Measurements from ENCODE around the gene ZC3H12D. TPM values are rescaled to one million over a fixed set of nuclear protein-coding genes. Genes with fewer than 3 reads are reported as not detected.

ZC3H12D gene
- total RNA-seq, 3 donors from 2014 or later (not counting 1 experiment from before 2014, with no cell fraction given) = 0.49 to 7.7 (median 4.1) TPM

- intact Hi-C loops (cut with micrococcal nuclease) = no loop called here
- no peak overlapping the region for H3K27ac ChIP-seq (ENCODE audit: low read length)
- Mint-ChIP-seq H3K4me3 (no peak overlapping the region), H3K27me3 (ENCODE audit: low read depth in 2 of 2) (peaks cover 0 to 2% of the 10 kb centered on the region in 2 donors), H3K27ac (no peak overlapping the region), H3K9me3 (no peaks in the 10 kb centered on the region), H3K36me3 (no peaks in the 10 kb centered on the region), H3K4me1 (no peaks in the 10 kb centered on the region)
- ATAC-seq = no peak
- H3K9me3 ChIP-seq (ENCODE audit: control insufficient read depth, insufficient read depth, low read length) = no peaks in the 10 kb centered on the region
- no peak for TF ChIP-seq CTCF (IDR thresholded peaks at IDR 0.05)
- H3K36me3 ChIP-seq (ENCODE audit: control insufficient read depth, insufficient read depth, low read length) = no peaks in the 10 kb centered on the region
- WGBS (ENCODE audit: insufficient coverage) = 89% methylated on average over 5 of the region's 5 CpGs
- peaks cover 2% of the 10 kb centered on the region for H3K27me3 ChIP-seq (ENCODE audit: control insufficient read depth, insufficient read depth, low read length)
- no peak overlapping the region for H3K4me3 ChIP-seq (ENCODE audit: low read length)
- H3K4me1 ChIP-seq (ENCODE audit: control insufficient read depth, insufficient read depth, low read length) = no peaks in the 10 kb centered on the region
- no peak for DNase-seq
These were observed 59.1 kb downstream of the ZC3H12D start for GRCh38 chr6:149425754-149426153.

- no peak for DNase-seq
- Histone ChIP-seq H3K27me3 (ENCODE audit: control insufficient read depth, insufficient read depth, low read length) (peaks cover 2% of the 10 kb centered on the region), H3K4me1 (ENCODE audit: control insufficient read depth, insufficient read depth, low read length) (no peaks in the 10 kb centered on the region), H3K4me3 (ENCODE audit: low read length) (no peak overlapping the region), H3K27ac (ENCODE audit: low read length) (no peak overlapping the region), H3K9me3 (ENCODE audit: control insufficient read depth, insufficient read depth, low read length) (no peaks in the 10 kb centered on the region), H3K36me3 (ENCODE audit: control insufficient read depth, insufficient read depth, low read length) (no peaks in the 10 kb centered on the region)
- Mint-ChIP-seq H3K9me3 (no peaks in the 10 kb centered on the region), H3K4me1 (no peaks in the 10 kb centered on the region), H3K27ac (no peak overlapping the region), H3K36me3 (no peaks in the 10 kb centered on the region), H3K4me3 (no peak overlapping the region), H3K27me3 (ENCODE audit: low read depth in 2 of 2) (peaks cover 0 to 2% of the 10 kb centered on the region in 2 donors)
- WGBS (ENCODE audit: insufficient coverage) = 86% methylated on average over 8 of the region's 8 CpGs
- ATAC-seq = no peak
- intact Hi-C loops (cut with micrococcal nuclease) = no loop called here
- no peak for TF ChIP-seq CTCF (IDR thresholded peaks at IDR 0.05)
These were observed 59.6 kb downstream of the ZC3H12D start for GRCh38 chr6:149425224-149425623.

- Histone ChIP-seq H3K4me3 (ENCODE audit: low read length) (no peak overlapping the region), H3K36me3 (ENCODE audit: control insufficient read depth, insufficient read depth, low read length) (no peaks in the 10 kb centered on the region), H3K9me3 (ENCODE audit: control insufficient read depth, insufficient read depth, low read length) (no peaks in the 10 kb centered on the region), H3K4me1 (ENCODE audit: control insufficient read depth, insufficient read depth, low read length) (no peaks in the 10 kb centered on the region), H3K27me3 (ENCODE audit: control insufficient read depth, insufficient read depth, low read length) (peaks cover 2% of the 10 kb centered on the region), H3K27ac (ENCODE audit: low read length) (no peak overlapping the region)
- DNase-seq (no peak), ATAC-seq (no peak)
- Mint-ChIP-seq H3K36me3 (no peaks in the 10 kb centered on the region), H3K4me3 (no peak overlapping the region), H3K9me3 (no peaks in the 10 kb centered on the region), H3K27ac (no peak overlapping the region), H3K27me3 (ENCODE audit: low read depth in 2 of 2) (peaks cover 0 to 2% of the 10 kb centered on the region in 2 donors), H3K4me1 (no peaks in the 10 kb centered on the region)
- intact Hi-C loops (cut with micrococcal nuclease) = no loop called here
- no peak for TF ChIP-seq CTCF (IDR thresholded peaks at IDR 0.05)
- WGBS (ENCODE audit: insufficient coverage) = 92% methylated on average over 7 of the region's 7 CpGs
These were observed 60.8 kb downstream of the ZC3H12D start for GRCh38 chr6:149423964-149424440.

- Histone ChIP-seq H3K4me3 (ENCODE audit: low read length) (no peak overlapping the region), H3K4me1 (ENCODE audit: control insufficient read depth, insufficient read depth, low read length) (no peaks in the 10 kb centered on the region), H3K36me3 (ENCODE audit: control insufficient read depth, insufficient read depth, low read length) (no peaks in the 10 kb centered on the region), H3K9me3 (ENCODE audit: control insufficient read depth, insufficient read depth, low read length) (no peaks in the 10 kb centered on the region), H3K27ac (ENCODE audit: low read length) (no peak overlapping the region), H3K27me3 (ENCODE audit: control insufficient read depth, insufficient read depth, low read length) (peaks cover 2% of the 10 kb centered on the region)
- Mint-ChIP-seq H3K4me1 (no peaks in the 10 kb centered on the region), H3K36me3 (no peaks in the 10 kb centered on the region), H3K4me3 (no peak overlapping the region), H3K27ac (no peak overlapping the region), H3K27me3 (ENCODE audit: low read depth in 2 of 2) (peaks cover 0 to 2% of the 10 kb centered on the region in 2 donors), H3K9me3 (no peaks in the 10 kb centered on the region)
- no peak for TF ChIP-seq CTCF (IDR thresholded peaks at IDR 0.05)
- ATAC-seq = no peak
- 94% methylated on average over 4 of the region's 4 CpGs for WGBS (ENCODE audit: insufficient coverage)
- no peak for DNase-seq
- intact Hi-C loops (cut with micrococcal nuclease) = no loop called here
These were observed 62.2 kb downstream of the ZC3H12D start for GRCh38 chr6:149422581-149422980.
